ENCODE results near the gene AZU1. TPM values are rescaled to one million over a fixed set of nuclear protein-coding genes. Genes with fewer than 3 reads are reported as not detected.

AZU1 gene
- total RNA-seq, 1 experiment from 2014 or later: not detected

GRCh38 chr19:805166-805551, 22.5 kb upstream of the AZU1 start:
- H3K4me2 ChIP-seq (ENCODE audit: low read length): no peak overlapping the region
- no peaks in the 10 kb centered on the region for H3K9me2 ChIP-seq (ENCODE audit: insufficient read depth)
- CTCF ChIA-PET: no interaction called here
- DNase-seq (ENCODE audit: low read depth, low spot score): no peak
- H3K79me2 ChIP-seq (ENCODE audit: insufficient read depth, low read length): peaks cover 100% of the 10 kb centered on the region
- peaks cover 70 to 96% of the 10 kb centered on the region in 2 experiments; a peak in 3 of 4 replicates for H3K36me3 ChIP-seq (ENCODE audit: control insufficient read depth in 1 of 2, insufficient read depth in 2 of 2, low read length in 2 of 2)
- TF ChIP-seq MAX (IDR thresholded peaks at IDR 0.05) (no peak), FOSL1 (IDR thresholded peaks at IDR 0.05; ENCODE audit: low read depth) (no peak), SP1 (IDR thresholded peaks at IDR 0.05; ENCODE audit: low read depth) (no peak), POLR2AphosphoS5 (IDR thresholded peaks at IDR 0.05; ENCODE audit: low read depth, low read length) (no peak), REST (IDR thresholded peaks at IDR 0.05; ENCODE audit: low read depth) (no peak), ZBTB33 (IDR thresholded peaks at IDR 0.05; ENCODE audit: extremely low read depth, insufficient replicate concordance, low read length) (no peak), POLR2A (IDR thresholded peaks at IDR 0.05; ENCODE audit: borderline replicate concordance, extremely low read depth, insufficient read depth, insufficient read length) (no peak), CEBPB (IDR thresholded peaks at IDR 0.05; ENCODE audit: low read depth) (no peak), SIN3A (IDR thresholded peaks at IDR 0.05; ENCODE audit: low read depth) (no peak), ATF3 (IDR thresholded peaks at IDR 0.05) (no peak)
- no peak overlapping the region for H3K9ac ChIP-seq (ENCODE audit: low read length)
- H3K27me3 ChIP-seq (ENCODE audit: insufficient read depth, low read length): no peaks in the 10 kb centered on the region
- no peak for ATAC-seq
- H3K4me3 ChIP-seq (replicated peaks in 1 of 2; ENCODE audit: low read depth in 1 of 2, low read length in 2 of 2): no peak overlapping the region
- BruUV-seq (replicated peaks): no TSS peak
- peaks cover 55% of the 10 kb centered on the region; the same call in 1 of the 2 replicates for H4K20me1 ChIP-seq (ENCODE audit: insufficient read depth)
- peak overlapping the region; percentile 22; the same call in 1 of the 2 replicates for H3K27ac ChIP-seq (ENCODE audit: low read depth, low read length)
- intact Hi-C loops (cut with micrococcal nuclease): no loop called here
- no peaks in the 10 kb centered on the region for H3K9me3 ChIP-seq (ENCODE audit: control insufficient read depth in 1 of 2, insufficient read depth in 1 of 2, low read depth in 1 of 2, low read length in 2 of 2)
- H2AFZ ChIP-seq (ENCODE audit: low read depth, low read length, poor library complexity, severe bottlenecking): no peak overlapping the region
- POLR2A ChIA-PET: no interaction called here
- H3K4me1 ChIP-seq (ENCODE audit: control insufficient read depth in 1 of 2, insufficient read depth in 2 of 2, low read length in 2 of 2): peaks cover 7 to 15% of the 10 kb centered on the region in 2 experiments
- RAD21 ChIA-PET (ENCODE audit: low non-redundant PET in 1 of 2, low total read pairs in 2 of 2, uncharacterized antibody in 2 of 2, unreplicated experiment in 2 of 2): no interaction called here

Measured in HCT116 (cell line).